ENCODE results near the gene SOWAHA.

The SOWAHA gene

GRCh38 chr5:132774896-132775295, 38.2 kb upstream of the SOWAHA start:
- TF ChIP-seq CTCF (IDR thresholded peaks at IDR 0.05) = no peak

- no peak for TF ChIP-seq CTCF (IDR thresholded peaks at IDR 0.05)
These were observed 37.6 kb upstream of the SOWAHA start for GRCh38 chr5:132775476-132775961.

- no peak for TF ChIP-seq CTCF (IDR thresholded peaks at IDR 0.05)
These were observed 36.8 kb upstream of the SOWAHA start for GRCh38 chr5:132776131-132776937.

- no peak for TF ChIP-seq CTCF (IDR thresholded peaks at IDR 0.05)
These were observed 36.2 kb upstream of the SOWAHA start for GRCh38 chr5:132776938-132777208.

GRCh38 chr5:132777209-132778069, 35.7 kb upstream of the SOWAHA start, which contains the start of gene SEPTIN8:
SEPTIN8 (minus strand) TSS chr5:132777239; CDS start chr5:132777137, 102 bp downstream.
- no peak for TF ChIP-seq CTCF (IDR thresholded peaks at IDR 0.05)

- TF ChIP-seq CTCF (IDR thresholded peaks at IDR 0.05) = no peak
These were observed 35.0 kb upstream of the SOWAHA start for GRCh38 chr5:132778129-132778528.

- no peak for TF ChIP-seq CTCF (IDR thresholded peaks at IDR 0.05)
These were observed 34.2 kb upstream of the SOWAHA start for GRCh38 chr5:132778856-132779255.
